ENCODE results near the gene PCDH9. TPM values are rescaled to one million over a fixed set of nuclear protein-coding genes. Genes with fewer than 3 reads are reported as not detected.

The PCDH9 gene
- total RNA-seq, 1 donor from 2014 or later, result 9.8 TPM

DNA sequence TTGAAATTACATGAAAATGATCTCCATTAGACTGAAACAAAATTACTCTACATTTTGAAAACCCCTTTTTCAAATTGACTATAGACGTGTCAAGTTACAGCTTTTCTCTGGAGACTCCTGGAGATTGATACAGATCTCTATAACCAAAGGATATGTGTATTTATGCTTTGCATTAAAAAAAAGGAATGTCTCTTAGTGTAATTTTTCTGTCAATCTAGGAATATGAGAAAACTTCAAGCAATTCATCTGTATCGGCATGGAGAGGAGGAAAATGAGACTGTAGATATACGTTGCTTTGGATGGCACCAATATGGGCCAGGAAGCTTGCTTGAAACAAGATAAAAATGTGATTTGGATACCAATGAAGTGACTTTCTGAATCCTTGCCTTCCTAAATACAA, 286.6 kb downstream of the PCDH9 start:
- no peaks in the 10 kb centered on the region for H3K36me3 Mint-ChIP-seq (ENCODE audit: low read depth)
- H3K4me3 Mint-ChIP-seq (ENCODE audit: unreplicated experiment), result no peak overlapping the region
- H3K4me1 Mint-ChIP-seq (ENCODE audit: low read depth), result peaks cover 6% of the 10 kb centered on the region
- TF ChIP-seq CTCF (IDR thresholded peaks at IDR 0.05), result no peak
- no peaks in the 10 kb centered on the region for H3K27me3 Mint-ChIP-seq (ENCODE audit: low read depth)
- no peak for DNase-seq (ENCODE audit: low spot score)
- no peak overlapping the region for H3K27ac Mint-ChIP-seq (ENCODE audit: unreplicated experiment)
- H3K9me3 Mint-ChIP-seq (ENCODE audit: low read depth), result peaks cover 12% of the 10 kb centered on the region

GRCh38 chr13:66940113-66940512, 290.0 kb downstream of the PCDH9 start:
- no peak for TF ChIP-seq CTCF (IDR thresholded peaks at IDR 0.05)
- no peaks in the 10 kb centered on the region for H3K27me3 Mint-ChIP-seq (ENCODE audit: low read depth)
- H3K36me3 Mint-ChIP-seq (ENCODE audit: low read depth), result no peaks in the 10 kb centered on the region
- H3K4me3 Mint-ChIP-seq (ENCODE audit: unreplicated experiment), result no peak overlapping the region
- peaks cover 6% of the 10 kb centered on the region for H3K4me1 Mint-ChIP-seq (ENCODE audit: low read depth)
- no peak overlapping the region for H3K27ac Mint-ChIP-seq (ENCODE audit: unreplicated experiment)
- no peak for DNase-seq (ENCODE audit: low spot score)
- peaks cover 12% of the 10 kb centered on the region for H3K9me3 Mint-ChIP-seq (ENCODE audit: low read depth)

GRCh38 chr13:66937423-66937822, 292.7 kb downstream of the PCDH9 start:
- no peaks in the 10 kb centered on the region for H3K36me3 Mint-ChIP-seq (ENCODE audit: low read depth)
- TF ChIP-seq CTCF (IDR thresholded peaks at IDR 0.05), result no peak
- no peak overlapping the region for H3K27ac Mint-ChIP-seq (ENCODE audit: unreplicated experiment)

DNA sequence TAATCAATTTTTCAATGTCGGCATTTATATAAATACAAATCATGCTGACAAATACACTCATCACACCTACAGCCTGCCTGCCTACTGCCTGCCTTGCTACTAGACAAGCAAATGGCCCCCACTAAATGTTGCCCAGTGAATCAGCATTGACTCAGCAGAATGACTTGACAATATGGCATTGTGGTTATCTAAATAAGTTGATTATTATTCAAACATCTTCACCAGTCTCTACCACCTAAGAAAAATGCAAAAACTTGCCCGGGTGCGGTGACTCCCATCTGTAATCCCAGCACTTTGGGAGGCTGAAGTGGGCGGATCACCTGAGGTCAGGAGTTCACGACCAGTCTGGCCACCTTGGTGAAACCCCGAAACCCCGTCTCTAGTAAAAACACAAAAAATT, 296.1 kb downstream of the PCDH9 start:
- no peaks in the 10 kb centered on the region for H3K36me3 Mint-ChIP-seq (ENCODE audit: low read depth)
- no peak for DNase-seq (ENCODE audit: low spot score)
- TF ChIP-seq CTCF (IDR thresholded peaks at IDR 0.05), result no peak
- H3K4me1 Mint-ChIP-seq (ENCODE audit: low read depth), result peaks cover 5% of the 10 kb centered on the region
- no peaks in the 10 kb centered on the region for H3K27me3 Mint-ChIP-seq (ENCODE audit: low read depth)
- no peak overlapping the region for H3K4me3 Mint-ChIP-seq (ENCODE audit: unreplicated experiment)
- no peak overlapping the region for H3K27ac Mint-ChIP-seq (ENCODE audit: unreplicated experiment)
- H3K9me3 Mint-ChIP-seq (ENCODE audit: low read depth), result no peaks in the 10 kb centered on the region

More at GRCh38 chr13:66937423-66937822, 292.7 kb downstream of the PCDH9 start:
- no peak for DNase-seq (ENCODE audit: low spot score)
- Mint-ChIP-seq H3K4me3 (ENCODE audit: unreplicated experiment) (no peak overlapping the region), H3K4me1 (ENCODE audit: low read depth) (peaks cover 5% of the 10 kb centered on the region), H3K9me3 (ENCODE audit: low read depth) (peaks cover 11% of the 10 kb centered on the region), H3K27me3 (ENCODE audit: low read depth) (no peaks in the 10 kb centered on the region)

DNA sequence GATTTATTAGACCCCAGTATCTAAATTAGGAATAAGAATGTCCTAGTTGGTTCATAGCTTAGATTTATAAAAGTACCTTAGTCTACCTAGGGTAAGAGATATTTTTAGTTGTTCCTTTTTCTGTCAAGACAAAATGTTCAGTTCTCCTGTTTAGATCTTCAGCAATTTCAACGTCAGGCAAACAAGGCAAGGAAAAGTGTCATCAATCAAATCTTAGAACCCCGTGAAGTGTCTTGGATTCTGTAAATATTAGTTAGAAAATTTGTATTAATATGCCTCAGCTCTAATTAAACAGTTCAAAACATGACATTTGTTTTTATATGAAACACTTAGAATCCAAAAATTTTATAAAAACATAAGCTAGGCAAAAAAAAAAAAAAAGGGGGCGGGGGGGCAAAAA, 296.6 kb downstream of the PCDH9 start:
- H3K27ac Mint-ChIP-seq (ENCODE audit: unreplicated experiment), result no peak overlapping the region
- H3K4me1 Mint-ChIP-seq (ENCODE audit: low read depth), result peaks cover 5% of the 10 kb centered on the region
- no peaks in the 10 kb centered on the region for H3K9me3 Mint-ChIP-seq (ENCODE audit: low read depth)
- no peaks in the 10 kb centered on the region for H3K27me3 Mint-ChIP-seq (ENCODE audit: low read depth)
- no peak overlapping the region for H3K4me3 Mint-ChIP-seq (ENCODE audit: unreplicated experiment)
- DNase-seq (ENCODE audit: low spot score), result no peak
- no peak for TF ChIP-seq CTCF (IDR thresholded peaks at IDR 0.05)
- H3K36me3 Mint-ChIP-seq (ENCODE audit: low read depth), result no peaks in the 10 kb centered on the region
